GM19452 (cell line): ENCODE measurements around the gene ZBTB11.
"Not testable (repeated sequence)": the region's sequence is repeated elsewhere in the genome, so short reads cannot be mapped to it uniquely, and the experiment has no call there.

Experiments
- ATAC-seq: cut with Tn5 transposase; IDR thresholded peaks from one replicate; pipeline ENCODE4 v1.9.1; 2021; ENCODE audit not compliant: unreplicated experiment

ZBTB11 gene

GRCh38 chr3:101623656-101624055, 53.3 kb downstream of the ZBTB11 start:
- no peak for ATAC-seq

GRCh38 chr3:101619734-101620133, 57.2 kb downstream of the ZBTB11 start:
- no peak for ATAC-seq

- ATAC-seq, result no peak
These were observed 58.2 kb downstream of the ZBTB11 start for GRCh38 chr3:101618726-101619125.

GRCh38 chr3:101617478-101617877, 59.5 kb downstream of the ZBTB11 start:
- ATAC-seq, result no peak

GRCh38 chr3:101615525-101615924, 61.4 kb downstream of the ZBTB11 start:
- ATAC-seq, result no peak

- not testable (repeated sequence) for ATAC-seq
These were observed 63.9 kb downstream of the ZBTB11 start for GRCh38 chr3:101613014-101613413.

GRCh38 chr3:101611023-101611422, 65.9 kb downstream of the ZBTB11 start:
- no peak for ATAC-seq

- ATAC-seq, result not testable (repeated sequence)
These were observed 71.5 kb downstream of the ZBTB11 start for GRCh38 chr3:101605398-101605797.

- no peak for ATAC-seq
These were observed 73.7 kb downstream of the ZBTB11 start for GRCh38 chr3:101603184-101603583.

- no peak for ATAC-seq
These were observed 74.2 kb downstream of the ZBTB11 start for GRCh38 chr3:101602731-101603130.
